Loucy (cell line): ENCODE measurements around the gene EPYC.

ENCODE experiments used
- H2AFZ ChIP-seq: fragments of 200-600 bp; sonication (generic); 2 replicates; pipeline ENCODE4 v1.6.0; 2016; ENCODE audit warnings: antibody characterized with exemption, mild to moderate bottlenecking, low read length, moderate library complexity
- H3F3A ChIP-seq: fragments of 200-600 bp; 2 replicates; pipeline ENCODE4 v1.6.0; 2016; ENCODE audit warnings: antibody characterized with exemption, low read depth, mild to moderate bottlenecking
- H3K27me3 ChIP-seq: fragments of 200-600 bp; sonication (generic); 2 replicates; pipeline ENCODE4 v1.6.1; 2014; ENCODE audit warnings: low read length, mild to moderate bottlenecking; ENCODE audit not compliant: insufficient read depth, poor library complexity, severe bottlenecking
- H3K36me3 ChIP-seq: fragments of 200-600 bp; sonication (generic); 2 replicates; pipeline ENCODE4 v1.6.1; 2016; ENCODE audit warnings: low read length; ENCODE audit not compliant: insufficient read depth
- H3K4me1 ChIP-seq: fragments of 200-600 bp; sonication (generic); 2 replicates; pipeline ENCODE4 v1.5.1; 2014; ENCODE audit warnings: low read length, mild to moderate bottlenecking; ENCODE audit not compliant: insufficient read depth, poor library complexity, severe bottlenecking
- H3K4me2 ChIP-seq: fragments of 200-600 bp; sonication (generic); 2 replicates; pipeline ENCODE4 v1.6.0; 2014; ENCODE audit warnings: antibody characterized with exemption, low read length, low read depth, mild to moderate bottlenecking; ENCODE audit not compliant: poor library complexity, severe bottlenecking
- H3K4me3 ChIP-seq: fragments of 200-600 bp; sonication (generic); 2 replicates; pipeline ENCODE4 v1.5.1; 2014; ENCODE audit warnings: low read length, mild to moderate bottlenecking, mixed read lengths; ENCODE audit not compliant: poor library complexity, severe bottlenecking
- H3K79me2 ChIP-seq: fragments of 200-600 bp; sonication (generic); 2 replicates; pipeline ENCODE4 v1.6.1; 2014; ENCODE audit warnings: low read length; ENCODE audit not compliant: insufficient read depth
- H3K9ac ChIP-seq: fragments of 200-600 bp; sonication (generic); 2 replicates; pipeline ENCODE4 v1.6.0; 2014; ENCODE audit warnings: mild to moderate bottlenecking, low read depth, low read length, moderate library complexity; ENCODE audit not compliant: poor library complexity, severe bottlenecking
- H3K9me2 ChIP-seq: fragments of 200-600 bp; sonication (generic); replicated peaks from 2 replicates; pipeline ENCODE4 v1.6.1; 2016; ENCODE audit warnings: low read depth, low read length, mixed read lengths
- H3K9me3 ChIP-seq: fragments of 200-600 bp; sonication (generic); 2 replicates; pipeline ENCODE4 v1.6.1; 2014; ENCODE audit warnings: mild to moderate bottlenecking, antibody characterized with exemption, low read length, low read depth; ENCODE audit not compliant: insufficient read depth
- H4K20me1 ChIP-seq: fragments of 200-600 bp; sonication (generic); 2 replicates; pipeline ENCODE4 v1.6.0; 2014; ENCODE audit warnings: antibody characterized with exemption, low read length, mild to moderate bottlenecking; ENCODE audit not compliant: insufficient read depth, poor library complexity, severe bottlenecking
- EZH2phosphoT487 ChIP-seq: fragments of 200-600 bp; IDR thresholded peaks from 2 replicates; pipeline ENCODE4 v1.6.1; 2018; ENCODE audit warnings: antibody characterized with exemption, mild to moderate bottlenecking, moderate library complexity, borderline replicate concordance
- TF ChIP-seq, protein P1 (sequence below): fragments of 200-600 bp; sonication (generic); conservative IDR thresholded peaks from 2 replicates; pipeline ENCODE4 v1.5.1; 2014; ENCODE audit warnings: mild to moderate bottlenecking, antibody characterized with exemption, low read length

EPYC gene

GRCh38 chr12:90917431-90917830 lies 87.3 kb downstream of the EPYC start:
- H3K79me2 ChIP-seq = no peaks in the 10 kb centered on the region
- TF ChIP-seq EZH2phosphoT487 = no peak
- TF ChIP-seq, protein P1, sequence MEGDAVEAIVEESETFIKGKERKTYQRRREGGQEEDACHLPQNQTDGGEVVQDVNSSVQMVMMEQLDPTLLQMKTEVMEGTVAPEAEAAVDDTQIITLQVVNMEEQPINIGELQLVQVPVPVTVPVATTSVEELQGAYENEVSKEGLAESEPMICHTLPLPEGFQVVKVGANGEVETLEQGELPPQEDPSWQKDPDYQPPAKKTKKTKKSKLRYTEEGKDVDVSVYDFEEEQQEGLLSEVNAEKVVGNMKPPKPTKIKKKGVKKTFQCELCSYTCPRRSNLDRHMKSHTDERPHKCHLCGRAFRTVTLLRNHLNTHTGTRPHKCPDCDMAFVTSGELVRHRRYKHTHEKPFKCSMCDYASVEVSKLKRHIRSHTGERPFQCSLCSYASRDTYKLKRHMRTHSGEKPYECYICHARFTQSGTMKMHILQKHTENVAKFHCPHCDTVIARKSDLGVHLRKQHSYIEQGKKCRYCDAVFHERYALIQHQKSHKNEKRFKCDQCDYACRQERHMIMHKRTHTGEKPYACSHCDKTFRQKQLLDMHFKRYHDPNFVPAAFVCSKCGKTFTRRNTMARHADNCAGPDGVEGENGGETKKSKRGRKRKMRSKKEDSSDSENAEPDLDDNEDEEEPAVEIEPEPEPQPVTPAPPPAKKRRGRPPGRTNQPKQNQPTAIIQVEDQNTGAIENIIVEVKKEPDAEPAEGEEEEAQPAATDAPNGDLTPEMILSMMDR = no peak

DNA sequence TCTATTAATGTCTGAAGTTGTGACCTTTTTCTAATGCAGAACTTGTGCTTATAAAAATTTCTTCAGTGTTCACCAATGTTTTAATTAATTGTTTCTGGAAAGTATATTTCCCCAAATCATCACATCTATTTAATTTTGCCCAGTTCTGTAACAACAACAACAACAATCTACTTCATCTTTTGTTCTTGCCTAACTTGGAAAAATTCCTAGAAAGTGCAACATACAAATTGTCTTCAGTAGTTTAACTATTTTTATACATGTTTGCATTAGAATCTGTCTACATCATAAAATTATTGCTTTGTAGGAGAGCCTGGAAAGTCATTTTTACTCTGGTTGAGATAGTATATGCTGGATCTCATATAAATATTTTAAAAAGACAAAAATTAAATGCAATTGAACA lies 88.3 kb downstream of the EPYC start:
- H3K9ac ChIP-seq = no peak overlapping the region
- no peaks in the 10 kb centered on the region for H4K20me1 ChIP-seq
- H3K79me2 ChIP-seq = no peaks in the 10 kb centered on the region

More at GRCh38 chr12:90917431-90917830, 87.3 kb downstream of the EPYC start:
- no peaks in the 10 kb centered on the region for H3K9me3 ChIP-seq
- H2AFZ ChIP-seq = no peak overlapping the region
- H3K4me1 ChIP-seq = no peaks in the 10 kb centered on the region
- H3K27me3 ChIP-seq = no peaks in the 10 kb centered on the region
- H4K20me1 ChIP-seq = no peaks in the 10 kb centered on the region
- H3K9ac ChIP-seq = no peak overlapping the region
- no peak overlapping the region for H3K4me3 ChIP-seq
- no peaks in the 10 kb centered on the region for H3K9me2 ChIP-seq
- H3K36me3 ChIP-seq = no peaks in the 10 kb centered on the region
- H3F3A ChIP-seq = no peaks in the 10 kb centered on the region
- no peak overlapping the region for H3K4me2 ChIP-seq

GRCh38 chr12:90915353-90915752 lies 89.4 kb downstream of the EPYC start:
- no peak for TF ChIP-seq EZH2phosphoT487
- TF ChIP-seq, protein P1 = no peak
- no peak overlapping the region for H3K4me3 ChIP-seq
- no peaks in the 10 kb centered on the region for H3K9me2 ChIP-seq
- H3K36me3 ChIP-seq = no peaks in the 10 kb centered on the region
- no peaks in the 10 kb centered on the region for H3K4me1 ChIP-seq
- no peaks in the 10 kb centered on the region for H3K79me2 ChIP-seq
- H3K9me3 ChIP-seq = no peaks in the 10 kb centered on the region
- no peaks in the 10 kb centered on the region for H3F3A ChIP-seq
- no peaks in the 10 kb centered on the region for H4K20me1 ChIP-seq
- no peak overlapping the region for H3K9ac ChIP-seq
- no peak overlapping the region for H3K4me2 ChIP-seq
- H3K27me3 ChIP-seq = no peaks in the 10 kb centered on the region
- no peak overlapping the region for H2AFZ ChIP-seq

More for the DNA sequence above, 88.3 kb downstream of the EPYC start:
- no peak overlapping the region for H3K4me2 ChIP-seq
- H3K36me3 ChIP-seq = no peaks in the 10 kb centered on the region
- H2AFZ ChIP-seq = no peak overlapping the region
- H3K4me3 ChIP-seq = no peak overlapping the region
- no peaks in the 10 kb centered on the region for H3F3A ChIP-seq
- no peaks in the 10 kb centered on the region for H3K4me1 ChIP-seq
- no peak for TF ChIP-seq EZH2phosphoT487
- TF ChIP-seq, protein P1 = no peak
- no peaks in the 10 kb centered on the region for H3K27me3 ChIP-seq
- no peaks in the 10 kb centered on the region for H3K9me2 ChIP-seq
- no peaks in the 10 kb centered on the region for H3K9me3 ChIP-seq
